Activated CD4-positive, alpha-beta T cell treated with anti-CD3 and anti-CD28 coated beads for 48 hours (primary cell): ENCODE results near the gene HIVEP1.
"Not testable (repeated sequence)": the region's sequence is repeated elsewhere in the genome, so short reads cannot be mapped to it uniquely, and the experiment has no call there.

ENCODE experiments used
- DNase-seq: peaks from one replicate; pipeline ENCODE4 v3.0.0-alpha.2; 2020

Gene HIVEP1

DNA sequence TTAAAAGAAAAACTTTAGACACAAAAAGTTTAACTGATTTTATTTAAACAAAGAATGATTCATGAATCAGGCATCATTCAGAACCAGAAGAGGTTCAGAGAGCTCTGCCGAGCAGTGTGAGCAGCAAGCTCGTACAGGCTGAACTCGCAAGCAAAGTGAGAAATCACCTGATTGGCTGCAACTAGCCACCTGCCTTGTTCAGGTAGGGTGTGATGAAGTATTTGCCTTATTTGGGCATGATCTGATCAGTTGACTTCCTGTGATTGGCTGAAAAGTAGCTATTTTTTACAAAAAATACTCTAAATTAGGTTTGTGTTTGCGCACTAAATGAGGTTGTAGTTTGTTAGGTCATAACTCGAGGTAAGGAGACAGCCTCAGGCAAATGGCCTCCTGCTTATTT, 80.7 kb downstream of the HIVEP1 start:
- DNase-seq = no peak

DNA sequence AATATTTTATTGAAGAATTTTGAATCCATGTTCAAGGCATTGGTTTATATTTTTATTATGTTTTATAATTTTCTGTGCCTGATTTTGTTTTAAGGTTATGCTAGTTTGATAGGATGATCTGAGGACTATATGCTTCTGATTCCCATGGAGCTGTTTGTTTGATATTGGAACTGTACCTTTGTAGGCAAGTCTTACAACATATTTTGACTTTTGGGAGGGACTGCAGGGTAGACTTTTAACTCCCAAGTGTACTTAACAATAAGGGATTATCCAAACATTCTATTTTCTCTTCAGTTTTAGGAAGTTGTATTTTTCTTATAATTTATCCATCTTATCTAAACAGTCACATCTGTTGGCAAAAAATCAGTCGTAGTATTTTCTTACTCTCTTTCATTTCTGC, 82.6 kb downstream of the HIVEP1 start:
- DNase-seq = no peak

DNA sequence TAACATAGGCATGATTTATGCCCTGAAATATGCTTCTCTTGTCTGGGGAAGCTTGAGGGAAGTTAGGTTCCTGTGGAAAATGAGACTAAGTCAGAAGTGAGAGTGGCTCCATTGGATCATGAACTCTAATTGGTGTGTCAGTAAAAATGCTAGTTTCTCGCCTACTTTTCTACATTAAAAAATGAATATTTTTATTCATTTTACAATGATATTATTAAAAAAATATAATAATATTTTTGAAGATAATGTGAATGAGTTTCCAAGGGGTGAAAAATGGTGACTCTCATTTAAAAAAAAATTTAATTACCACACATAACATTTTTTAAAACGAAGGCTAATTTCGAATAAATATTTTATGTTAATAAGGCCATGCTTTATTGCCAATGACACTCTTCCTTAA, 84.2 kb downstream of the HIVEP1 start:
- DNase-seq = no peak

DNA sequence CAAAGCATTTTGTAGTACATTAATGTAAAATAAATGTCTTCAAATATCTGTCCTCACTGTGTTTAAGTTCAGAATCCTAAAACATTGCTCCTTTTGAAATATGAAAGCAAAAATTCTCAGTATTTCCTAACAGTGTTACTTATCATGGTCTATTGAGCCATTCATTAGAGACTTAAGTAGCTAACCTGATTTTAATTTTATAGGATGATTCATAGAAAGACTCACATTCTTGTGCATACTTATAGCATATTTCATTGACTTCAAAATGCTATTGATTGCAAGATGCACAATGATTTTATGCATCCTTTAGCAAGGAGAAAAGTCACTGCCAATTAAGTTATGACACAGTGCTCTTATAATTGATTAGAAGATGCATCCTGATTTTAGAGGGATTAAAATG, 85.7 kb downstream of the HIVEP1 start:
- no peak for DNase-seq

DNA sequence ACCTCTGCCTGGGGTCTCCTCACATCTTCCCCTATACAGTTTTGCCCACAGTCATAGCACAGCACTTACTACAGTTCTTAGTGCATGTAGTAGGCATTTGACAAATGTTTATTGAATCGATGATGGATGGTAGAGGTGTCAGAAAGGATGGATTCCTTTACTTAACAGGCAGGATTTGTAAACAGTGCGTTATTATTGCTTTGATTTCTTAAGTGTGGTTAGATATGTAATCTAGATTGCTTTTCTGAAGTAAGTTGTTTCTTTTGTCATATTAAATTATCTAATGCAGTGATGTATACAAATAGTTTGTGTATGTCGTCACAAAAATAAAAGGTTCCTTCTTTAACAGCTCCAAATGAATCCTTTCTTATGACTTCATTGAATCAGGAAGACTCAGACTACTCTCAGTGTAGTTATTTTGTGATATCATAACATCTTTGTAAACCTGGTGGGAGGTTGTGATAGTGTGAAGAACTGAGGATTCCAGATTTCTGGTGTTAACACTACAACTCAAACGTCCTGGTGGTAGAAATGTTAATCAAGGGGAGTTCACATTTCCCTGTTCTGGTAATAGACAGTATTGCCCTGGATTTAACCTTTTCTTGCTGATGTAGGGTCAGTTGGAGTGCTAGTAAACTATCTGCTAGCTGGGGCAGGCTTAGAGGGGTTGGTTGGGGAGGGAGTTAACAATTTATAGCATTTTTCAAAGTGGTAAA, 87.7 kb downstream of the HIVEP1 start:
- DNase-seq = no peak

DNA sequence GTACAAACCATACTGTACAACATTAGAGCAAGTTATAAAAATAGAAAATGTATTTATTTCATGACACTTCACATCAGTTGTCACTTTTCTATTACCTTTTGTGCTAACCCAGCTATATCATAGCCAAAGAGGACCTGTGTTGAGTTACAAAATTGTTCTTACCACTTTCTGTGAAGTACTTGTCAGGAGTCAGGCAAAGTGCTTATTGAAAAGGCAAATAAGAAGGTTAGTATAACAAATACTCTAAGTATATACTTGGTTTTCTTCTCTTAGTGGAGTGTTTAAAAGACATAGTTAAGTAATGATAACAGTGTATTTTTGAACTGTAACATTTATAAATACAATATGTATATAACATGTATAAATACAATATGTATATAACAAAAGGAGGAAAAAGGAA, 88.9 kb downstream of the HIVEP1 start:
- DNase-seq = no peak

DNA sequence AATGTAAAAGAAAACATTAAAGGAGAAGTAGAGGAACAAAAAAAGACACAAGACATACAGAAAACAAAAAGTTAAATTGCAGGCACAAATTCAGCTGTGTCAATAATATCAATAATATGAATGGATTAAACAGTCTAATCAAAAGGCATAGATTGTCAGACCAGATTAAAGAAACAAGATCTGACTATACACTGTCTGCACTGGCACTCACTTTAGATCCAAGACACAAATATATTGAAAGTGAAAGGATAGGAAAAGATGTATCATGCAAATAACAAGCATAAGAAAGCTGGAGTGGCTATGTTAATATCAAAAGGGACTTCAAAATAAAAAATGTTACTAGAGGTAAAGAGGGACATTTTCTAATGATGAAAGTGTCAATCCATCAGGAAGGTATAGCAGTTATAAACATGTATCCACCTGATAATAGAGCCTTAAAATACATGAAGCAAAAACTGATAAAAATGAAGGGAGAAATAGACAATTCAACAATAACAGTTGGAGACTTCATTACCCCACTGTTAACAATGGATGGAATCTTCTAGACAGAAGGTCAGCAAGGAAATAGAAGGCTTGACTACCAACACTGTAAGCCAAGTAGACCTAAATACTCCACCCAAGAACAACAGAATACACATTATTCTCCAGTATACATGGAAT, 89.7 kb downstream of the HIVEP1 start:
- DNase-seq = no peak

DNA sequence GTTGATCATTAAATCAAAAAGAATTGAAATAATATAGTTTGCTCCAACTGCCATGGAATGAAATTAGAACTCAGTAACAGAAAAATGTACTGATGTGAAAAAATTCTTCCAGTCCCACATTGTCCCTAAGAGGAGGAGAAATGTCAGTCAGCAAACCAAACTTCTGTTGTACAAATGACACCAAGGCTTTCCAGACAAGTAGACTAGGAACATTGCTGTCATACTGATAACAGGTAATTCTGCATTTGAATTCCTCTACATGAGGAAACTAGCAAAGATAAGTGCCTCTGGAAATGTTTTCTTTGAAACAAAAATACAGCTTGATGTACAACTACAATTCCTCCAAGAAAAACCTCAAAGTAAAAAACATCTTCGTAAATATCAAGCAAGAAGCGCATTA, 90.2 kb downstream of the HIVEP1 start:
- no peak for DNase-seq

DNA sequence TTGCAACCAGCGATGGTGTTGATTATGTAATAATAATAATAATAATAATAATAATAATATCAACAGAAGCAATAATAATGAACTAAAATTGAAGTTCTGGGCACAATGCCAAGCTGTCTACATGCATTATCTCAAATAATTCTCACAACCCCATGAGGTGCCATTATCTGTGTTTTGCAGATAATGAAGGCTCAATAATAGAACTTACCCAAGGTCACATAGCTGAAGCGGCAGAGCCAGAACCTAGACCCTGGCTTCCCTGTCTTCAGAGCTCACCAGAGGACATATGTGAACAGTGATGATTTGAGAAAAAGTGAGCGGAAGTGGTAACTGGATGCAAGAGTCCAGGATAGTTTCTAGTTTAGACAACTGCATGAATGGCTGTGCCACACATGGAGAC, 91.0 kb downstream of the HIVEP1 start:
- DNase-seq = no peak

DNA sequence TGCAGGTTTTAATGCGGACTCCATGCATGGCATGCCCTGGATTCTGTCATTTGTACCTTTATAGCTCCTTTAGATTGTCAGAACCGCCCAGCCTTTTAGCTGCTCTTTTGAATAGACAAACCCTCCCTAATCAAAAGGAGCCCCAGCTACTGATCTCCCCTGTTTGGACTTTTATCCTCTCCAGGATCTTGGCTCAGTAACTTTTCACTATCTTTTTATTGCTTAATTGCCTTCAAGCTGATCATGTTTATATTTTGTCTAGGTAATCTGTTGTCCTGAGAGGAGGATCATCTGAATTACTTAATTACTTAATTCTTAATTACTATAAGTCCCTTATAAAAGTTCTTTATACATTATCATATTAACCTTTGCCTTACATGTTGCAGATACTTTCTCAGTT, 93.2 kb downstream of the HIVEP1 start:
- no peak for DNase-seq

DNA sequence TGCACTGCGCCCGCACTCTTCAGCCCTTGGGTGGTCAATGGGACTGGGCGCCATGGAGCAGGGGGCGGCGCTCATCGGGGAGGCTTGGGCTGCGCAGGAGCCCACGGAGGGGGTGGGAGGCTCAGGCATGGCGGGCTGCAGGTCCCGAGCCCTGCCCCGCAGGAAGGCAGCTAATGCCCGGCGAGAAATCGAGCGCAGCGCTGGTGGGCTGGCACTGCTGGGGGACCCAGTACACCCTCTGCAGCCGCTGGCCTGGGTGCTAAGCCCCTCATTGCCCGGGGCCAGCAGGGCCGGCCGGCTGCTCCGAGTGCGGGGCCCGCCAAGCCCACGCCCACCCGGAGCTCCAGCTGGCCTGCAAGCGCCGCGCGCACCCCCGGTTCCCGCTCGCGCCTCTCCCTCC, 96.3 kb downstream of the HIVEP1 start:
- DNase-seq = not testable (repeated sequence)

DNA sequence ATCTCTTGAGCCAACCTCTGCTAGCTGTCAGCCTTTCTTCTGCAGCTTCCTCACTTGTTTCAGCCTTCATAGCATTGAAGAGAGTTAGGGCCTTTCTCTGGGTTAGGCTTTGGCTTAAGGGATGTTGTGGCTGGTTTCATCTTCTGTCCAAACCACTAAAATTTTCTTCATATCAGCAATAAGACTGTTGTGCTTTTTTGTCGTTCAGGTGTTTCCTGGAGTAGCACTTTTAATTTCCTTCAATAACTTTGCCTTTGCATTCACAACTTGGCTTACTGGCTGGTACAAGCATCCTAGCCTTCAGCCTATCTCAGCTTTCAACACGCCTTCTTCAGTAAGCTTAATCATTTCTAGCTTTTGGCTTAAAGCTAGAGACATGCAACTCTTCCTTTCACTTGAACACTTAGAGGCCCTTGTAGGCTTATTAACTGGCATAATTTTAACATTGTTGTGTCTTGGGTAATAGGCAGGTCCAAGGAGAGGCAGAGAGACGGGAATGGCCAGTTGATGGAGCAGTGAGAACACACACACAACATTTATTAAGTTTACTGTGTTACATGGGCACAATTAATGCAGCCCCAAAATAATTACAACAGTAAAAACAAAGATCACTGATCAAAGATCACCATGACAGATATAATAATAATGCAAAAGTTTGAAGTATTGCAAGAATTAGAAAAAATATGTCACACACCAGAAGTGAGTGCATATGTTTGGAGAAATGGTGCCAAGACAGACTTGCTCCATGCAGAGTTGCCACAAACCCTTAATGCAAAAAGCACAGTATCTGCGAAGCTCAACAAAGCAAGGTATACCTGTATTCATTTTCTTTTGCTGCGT, 98.6 kb downstream of the HIVEP1 start:
- no peak for DNase-seq

DNA sequence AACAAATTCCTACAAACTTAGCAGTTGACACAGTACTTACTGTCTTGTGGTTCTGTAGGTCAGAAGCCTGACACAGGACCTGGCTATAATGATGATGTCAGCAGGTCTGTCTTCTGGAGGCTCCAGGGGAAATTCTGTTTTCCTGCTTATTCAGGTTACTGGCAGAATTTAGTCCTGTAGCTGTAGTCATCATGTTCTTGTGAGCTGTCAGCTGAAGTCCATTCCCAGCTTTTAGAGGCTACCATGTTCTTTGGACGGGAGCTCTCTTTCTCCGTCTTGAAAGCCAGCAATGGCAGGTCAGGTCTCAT, 99.2 kb downstream of the HIVEP1 start:
- DNase-seq = no peak

DNA sequence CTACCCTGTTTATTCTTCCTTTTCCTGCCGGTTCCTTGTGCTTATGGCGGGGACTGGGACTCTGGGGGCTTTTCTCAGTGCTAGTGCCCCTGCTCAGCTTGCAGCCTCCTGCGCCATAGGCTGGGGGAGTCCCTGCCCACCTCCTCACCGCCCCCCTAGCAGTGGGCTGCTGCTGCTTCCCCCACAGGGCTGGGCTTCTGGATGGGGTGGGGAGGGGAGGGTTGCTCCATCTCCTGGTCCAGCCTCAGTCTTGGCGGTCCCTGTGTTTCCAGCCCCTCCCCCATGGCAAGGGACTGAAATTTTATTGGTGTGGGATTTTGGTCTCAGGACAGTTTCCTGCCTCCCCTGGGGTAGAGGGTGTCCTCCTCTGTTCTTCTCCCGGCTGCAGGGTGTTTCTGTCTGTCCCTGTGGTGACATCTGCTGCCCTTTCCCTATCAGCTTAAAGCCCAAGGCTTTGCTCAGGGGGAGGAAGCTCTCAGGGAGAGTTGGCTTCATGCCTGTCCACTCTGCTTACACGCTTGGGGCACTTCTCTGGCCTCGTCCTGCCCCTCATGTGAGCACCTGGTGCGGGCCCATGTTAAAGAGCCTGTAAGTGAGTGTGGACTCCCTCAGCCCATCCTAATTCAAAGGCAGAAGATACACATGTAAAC, 100.6 kb downstream of the HIVEP1 start:
- no peak for DNase-seq

DNA sequence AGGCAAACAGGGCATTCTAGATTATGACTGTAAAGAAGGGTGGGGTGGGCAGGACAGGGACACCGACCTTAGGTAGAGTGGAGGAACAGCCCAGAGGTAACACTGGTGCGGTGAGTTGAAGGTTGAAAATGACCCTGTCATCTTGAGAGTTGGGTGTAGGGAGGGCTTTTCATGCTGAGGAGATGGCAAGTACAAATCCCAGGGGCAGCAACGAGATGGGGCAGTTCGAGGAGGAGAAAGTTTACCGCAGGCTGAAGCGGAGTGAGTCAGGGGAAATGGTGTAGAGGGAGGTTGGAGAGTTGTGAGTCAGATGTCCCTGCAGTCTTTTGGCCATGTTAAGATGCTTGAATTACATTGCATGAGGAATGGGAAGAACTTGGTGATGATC, 101.1 kb downstream of the HIVEP1 start:
- DNase-seq = peak; percentile 42

DNA sequence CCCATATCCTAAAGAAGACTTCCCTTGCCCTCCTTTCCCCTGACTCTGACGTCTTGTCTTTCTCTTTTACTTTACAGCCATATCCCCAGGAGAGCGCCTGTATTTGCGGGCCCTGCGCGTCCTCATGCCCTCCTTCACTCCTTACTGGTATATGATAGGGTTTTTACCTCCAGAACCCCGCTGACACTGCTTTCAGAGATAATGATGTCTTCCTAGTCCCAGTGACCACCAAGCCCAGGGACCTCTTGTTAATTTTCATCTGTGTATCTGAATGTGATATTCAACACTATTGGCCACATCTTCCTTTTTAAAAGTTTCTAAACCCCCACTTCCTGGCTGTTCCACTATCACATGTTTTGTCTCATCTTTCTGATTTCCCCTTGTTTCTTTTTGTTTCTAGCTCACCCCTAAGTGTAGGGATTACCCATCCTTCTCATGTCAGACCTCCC, 102.0 kb downstream of the HIVEP1 start:
- no peak for DNase-seq

DNA sequence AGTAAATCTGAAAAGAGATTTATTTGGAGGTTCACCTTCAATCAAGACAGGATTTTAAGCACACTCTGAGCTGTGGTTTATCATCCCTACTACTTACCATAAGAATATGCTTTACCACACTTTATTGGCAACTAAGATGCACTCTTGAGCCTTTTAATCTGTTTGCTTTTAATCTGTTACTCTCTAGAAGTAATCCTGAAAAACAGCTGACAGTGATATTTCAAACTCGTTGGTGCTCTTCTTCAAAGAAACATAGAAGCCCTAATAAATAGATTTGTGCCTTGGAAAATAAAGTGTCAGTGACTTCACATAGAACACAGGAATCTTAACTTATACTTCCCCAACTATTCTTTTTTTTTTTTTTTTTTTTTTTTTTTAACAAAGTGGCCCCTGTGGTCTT, 102.9 kb downstream of the HIVEP1 start:
- DNase-seq = no peak

DNA sequence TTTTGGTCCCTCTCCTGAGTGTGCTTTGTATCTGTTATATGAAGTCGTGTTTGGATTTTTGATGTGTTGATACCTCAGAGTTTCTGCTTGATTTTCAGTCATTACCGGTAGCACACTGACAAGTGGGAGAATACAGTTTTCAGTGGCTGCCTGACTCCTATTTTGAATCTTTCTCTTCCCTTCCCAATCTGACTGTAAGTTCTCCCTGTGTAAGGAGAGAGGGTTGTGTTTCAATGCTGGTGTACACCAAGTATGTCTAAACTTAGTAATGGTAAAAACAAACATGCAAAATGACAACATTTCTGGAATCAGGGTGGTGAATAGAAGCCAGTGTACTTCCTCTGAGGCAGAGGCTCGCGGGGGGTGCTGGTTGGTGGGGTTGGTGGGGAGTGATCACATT, 103.4 kb downstream of the HIVEP1 start:
- no peak for DNase-seq

DNA sequence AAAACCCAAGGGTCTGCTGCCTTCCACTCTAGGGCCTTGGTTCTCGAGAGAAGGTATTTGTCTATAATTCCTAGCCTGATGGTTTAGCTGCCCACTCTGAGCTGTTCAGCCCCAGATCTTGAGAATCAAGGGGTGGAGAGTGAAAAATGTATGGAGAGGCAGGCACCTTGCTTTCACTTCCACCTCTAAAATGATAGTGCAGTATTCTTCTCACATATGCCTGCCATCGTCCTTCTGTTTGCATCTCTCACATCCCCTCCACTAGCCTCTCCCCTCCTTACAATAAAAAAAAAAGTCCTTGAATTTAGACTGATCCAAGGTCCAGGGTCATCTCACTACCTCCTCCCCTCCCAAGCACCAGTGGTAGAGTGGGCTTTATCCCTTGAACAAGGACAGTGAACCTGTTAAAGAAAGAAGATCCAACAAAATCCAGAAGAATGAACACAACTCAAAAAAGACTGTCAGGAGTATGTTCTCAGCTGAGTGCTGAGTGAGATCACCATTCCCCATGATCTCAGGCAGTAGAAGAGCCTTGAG, 104.2 kb downstream of the HIVEP1 start:
- no peak for DNase-seq

DNA sequence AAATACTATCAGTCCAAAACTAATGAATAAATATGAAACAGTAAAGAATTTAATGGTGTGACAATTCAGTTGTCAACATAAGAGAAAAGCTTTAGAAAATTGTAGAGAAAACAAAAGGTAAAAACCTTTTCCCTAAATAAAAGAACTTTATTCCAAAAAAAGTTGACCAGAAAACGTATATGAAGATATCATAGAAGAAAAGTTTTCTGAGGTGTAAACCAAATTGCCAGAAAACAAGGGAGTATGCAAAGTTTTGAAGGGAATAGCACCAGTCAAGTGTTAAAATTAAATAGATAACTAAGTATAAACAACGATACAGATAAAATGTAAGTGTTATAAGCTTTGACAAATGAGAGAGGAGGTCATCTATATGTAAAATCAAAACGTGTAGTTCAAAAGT, 104.9 kb downstream of the HIVEP1 start:
- DNase-seq = no peak

DNA sequence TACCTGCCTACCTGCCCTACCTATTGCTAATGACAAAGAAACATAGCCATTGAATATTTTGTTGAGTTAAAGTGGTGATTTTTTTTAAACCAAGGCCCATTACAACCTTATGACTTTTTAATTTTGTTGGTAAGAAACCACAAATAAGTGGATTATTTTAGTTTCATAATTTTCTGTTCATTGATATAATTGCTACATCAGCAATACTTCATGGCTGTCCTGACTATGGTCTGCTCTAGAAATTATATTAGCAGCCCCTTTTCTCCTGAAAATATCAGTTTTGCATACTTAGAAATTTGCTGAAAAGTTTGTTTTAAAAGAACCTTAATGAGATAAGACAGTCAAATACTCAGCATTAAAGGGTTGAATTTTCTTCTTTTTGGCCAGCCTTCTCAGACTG, 106.5 kb downstream of the HIVEP1 start:
- no peak for DNase-seq

DNA sequence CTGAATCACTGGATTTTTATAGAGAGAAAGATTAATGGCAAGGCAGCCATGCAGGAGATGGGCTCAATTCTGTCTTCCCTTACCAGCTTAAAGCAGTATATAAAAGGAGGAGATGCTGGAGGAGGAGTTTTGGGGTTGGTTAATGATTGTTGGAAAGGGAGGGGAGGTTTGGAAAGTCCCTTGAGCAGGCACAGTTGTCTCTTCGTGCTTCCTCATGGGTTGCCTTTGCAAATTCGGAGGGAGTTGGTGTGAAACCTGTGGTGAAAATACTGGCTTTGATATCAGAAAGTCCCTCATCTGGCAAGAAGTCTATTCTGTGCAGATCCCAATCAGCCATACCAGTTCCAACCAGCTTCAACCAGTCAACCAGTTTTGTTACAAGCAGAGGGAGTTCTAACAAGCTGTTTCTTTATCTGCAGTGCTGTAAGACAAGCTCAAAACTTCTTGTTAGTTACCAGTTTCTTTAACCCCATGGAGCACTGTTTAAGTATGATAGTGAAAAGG, 107.0 kb downstream of the HIVEP1 start:
- peak; percentile 45 for DNase-seq

DNA sequence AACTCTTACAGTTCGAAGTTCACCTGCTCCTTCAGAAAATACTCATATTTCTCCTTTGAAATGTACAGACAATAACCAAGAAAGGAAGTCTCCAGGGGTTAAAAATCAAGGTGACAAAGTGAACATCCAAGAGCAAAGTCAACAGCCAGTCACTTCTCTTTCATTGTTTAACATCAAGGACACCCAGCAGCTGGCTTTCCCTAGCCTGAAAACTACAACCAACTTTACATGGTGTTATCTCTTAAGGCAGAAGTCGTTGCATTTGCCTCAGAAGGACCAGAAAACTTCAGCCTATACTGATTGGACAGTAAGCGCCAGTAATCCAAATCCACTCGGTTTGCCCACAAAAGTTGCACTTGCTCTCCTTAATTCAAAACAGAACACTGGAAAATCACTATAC, 113.3 kb downstream of the HIVEP1 start:
- no peak for DNase-seq
